SH-SY5Y (cell line): Measurements from ENCODE around the gene TMC4.

Experiments
- GATA2 ChIP-seq: IDR thresholded peaks from 2 replicates; pipeline ENCODE4 v1.6.1; 2011; ENCODE audit warnings: mild to moderate bottlenecking, low read depth, low read length
- GATA3 ChIP-seq: IDR thresholded peaks from 2 replicates; pipeline ENCODE4 v1.6.1; 2011; ENCODE audit warnings: low read depth, mild to moderate bottlenecking, low read length, moderate library complexity

GRCh38 chr19:54155694-54156093, 17.3 kb downstream of the TMC4 start:
- no peak for TF ChIP-seq GATA2
- TF ChIP-seq GATA3: no peak
